ENCODE measurements around the gene ZFYVE21. TPM values are rescaled to one million over a fixed set of nuclear protein-coding genes. Genes with fewer than 3 reads are reported as not detected.

Gene ZFYVE21
- total RNA-seq, 1 experiment from 2014 or later: 93.3 TPM

- Histone ChIP-seq H3K4me3 (no peak overlapping the region), H2AFZ (no peak overlapping the region), H3K4me2 (no peak overlapping the region), H3K9me2 (ENCODE audit: insufficient read depth) (no peaks in the 10 kb centered on the region), H3K4me1 (replicated peaks; ENCODE audit: insufficient read depth) (peaks cover 4% of the 10 kb centered on the region), H3K36me3 (ENCODE audit: low read depth) (peaks cover 69% of the 10 kb centered on the region), H3K9me3 (ENCODE audit: insufficient read depth, low read depth) (no peaks in the 10 kb centered on the region), H3K27me3 (ENCODE audit: insufficient read depth, low read depth) (no peaks in the 10 kb centered on the region), H4K20me1 (ENCODE audit: insufficient read depth) (peaks cover 87% of the 10 kb centered on the region), H3K27ac (no peak overlapping the region), H3K79me2 (ENCODE audit: low read depth) (no peaks in the 10 kb centered on the region), H3F3A (ENCODE audit: insufficient read depth, low read depth) (peaks cover 77% of the 10 kb centered on the region; the same call in 1 of the 2 replicates)
- intact Hi-C loops (cut with micrococcal nuclease; ENCODE audit: unreplicated experiment): no loop called here
- ChIA-PET POLR2A (ENCODE audit: unreplicated experiment) (no interaction called here), CTCF (no interaction called here)
- no TSS peak for BruUV-seq (replicated peaks)
- DNase-seq: no peak
- TF ChIP-seq CTCF (conservative IDR thresholded peaks at IDR 0.05) (no peak), EZH2 (IDR thresholded peaks at IDR 0.05; ENCODE audit: low read depth) (no peak)
Measured at GRCh38 chr14:103687712-103688111, 27.9 kb upstream of the ZFYVE21 start.

GRCh38 chr14:103688441-103688840 lies 27.2 kb upstream of the ZFYVE21 start:
- DNase-seq: no peak
- H3K9me3 ChIP-seq (ENCODE audit: insufficient read depth, low read depth): no peaks in the 10 kb centered on the region
- no peak overlapping the region for H3K4me2 ChIP-seq
- BruUV-seq (replicated peaks): no TSS peak
- H4K20me1 ChIP-seq (ENCODE audit: insufficient read depth): peaks cover 87% of the 10 kb centered on the region
- peaks cover 12% of the 10 kb centered on the region for H3K4me1 ChIP-seq (replicated peaks; ENCODE audit: insufficient read depth)
- ChIA-PET CTCF (no interaction called here), POLR2A (ENCODE audit: unreplicated experiment) (no interaction called here)
- peaks cover 80% of the 10 kb centered on the region for H3F3A ChIP-seq (ENCODE audit: insufficient read depth, low read depth)
- peaks cover 69% of the 10 kb centered on the region for H3K36me3 ChIP-seq (ENCODE audit: low read depth)
- no peaks in the 10 kb centered on the region for H3K9me2 ChIP-seq (ENCODE audit: insufficient read depth)
- H3K27ac ChIP-seq: no peak overlapping the region
- intact Hi-C loops (cut with micrococcal nuclease; ENCODE audit: unreplicated experiment): no loop called here
- no peaks in the 10 kb centered on the region for H3K27me3 ChIP-seq (ENCODE audit: insufficient read depth, low read depth)
- no peak overlapping the region for H3K4me3 ChIP-seq
- TF ChIP-seq EZH2 (IDR thresholded peaks at IDR 0.05; ENCODE audit: low read depth) (no peak), CTCF (conservative IDR thresholded peaks at IDR 0.05) (no peak)
- no peaks in the 10 kb centered on the region for H3K79me2 ChIP-seq (ENCODE audit: low read depth)
- H2AFZ ChIP-seq: no peak overlapping the region

GRCh38 chr14:103688906-103689902 lies 26.4 kb upstream of the ZFYVE21 start:
- Histone ChIP-seq H3K27me3 (ENCODE audit: insufficient read depth, low read depth) (no peaks in the 10 kb centered on the region), H3K27ac (no peak overlapping the region), H3F3A (ENCODE audit: insufficient read depth, low read depth) (peaks cover 84% of the 10 kb centered on the region), H3K79me2 (ENCODE audit: low read depth) (no peaks in the 10 kb centered on the region), H3K9me3 (ENCODE audit: insufficient read depth, low read depth) (no peaks in the 10 kb centered on the region), H3K4me2 (no peak overlapping the region), H2AFZ (no peak overlapping the region), H3K4me3 (no peak overlapping the region), H3K4me1 (replicated peaks; ENCODE audit: insufficient read depth) (peaks cover 15% of the 10 kb centered on the region), H3K9me2 (ENCODE audit: insufficient read depth) (no peaks in the 10 kb centered on the region), H4K20me1 (ENCODE audit: insufficient read depth) (peaks cover 89% of the 10 kb centered on the region), H3K36me3 (ENCODE audit: low read depth) (peaks cover 71% of the 10 kb centered on the region)
- TF ChIP-seq CTCF (conservative IDR thresholded peaks at IDR 0.05): no peak
- intact Hi-C loops (cut with micrococcal nuclease; ENCODE audit: unreplicated experiment): no loop called here
- ChIA-PET POLR2A (ENCODE audit: unreplicated experiment) (interaction anchor here (0.6 kb wide), 1 partner anchor 1112 kb away, joined by 3 read pairs; no protein-coding TSS in a partner anchor), CTCF (interaction anchor here (0.6 kb wide), 1 partner anchor 29 kb away, joined by 3 read pairs; no protein-coding TSS in a partner anchor)
- no TSS peak for BruUV-seq (replicated peaks)
- no peak for DNase-seq
